GM06990 (cell line): Measurements from ENCODE around the gene KLK14.

ENCODE experiments used
- DNase-seq: peaks from one replicate; pipeline ENCODE4 v3.0.0-alpha.2; 2011; ENCODE audit not compliant: insufficient read length; ENCODE audit errors: extremely low read depth
- H3K27me3 ChIP-seq: replicated peaks from 2 replicates; pipeline ENCODE4 v1.6.0; 2011; ENCODE audit warnings: low read length; ENCODE audit not compliant: control insufficient read depth, insufficient read depth
- H3K36me3 ChIP-seq: 2 replicates; pipeline ENCODE4 v1.5.1; 2011; ENCODE audit warnings: low read length; ENCODE audit not compliant: control insufficient read depth, insufficient read depth
- H3K4me3 ChIP-seq: replicated peaks from 2 replicates; pipeline ENCODE4 v1.5.1; 2011; ENCODE audit warnings: low read depth, mild to moderate bottlenecking, control low read depth, low read length
- TF ChIP-seq, protein P1 (sequence below): IDR thresholded peaks from 2 replicates; pipeline ENCODE4 v1.5.1; 2011; ENCODE audit warnings: low read length, control low read depth, mild to moderate bottlenecking, inconsistent platforms; ENCODE audit not compliant: insufficient read depth, poor library complexity, severe bottlenecking

Gene KLK14, protein sequence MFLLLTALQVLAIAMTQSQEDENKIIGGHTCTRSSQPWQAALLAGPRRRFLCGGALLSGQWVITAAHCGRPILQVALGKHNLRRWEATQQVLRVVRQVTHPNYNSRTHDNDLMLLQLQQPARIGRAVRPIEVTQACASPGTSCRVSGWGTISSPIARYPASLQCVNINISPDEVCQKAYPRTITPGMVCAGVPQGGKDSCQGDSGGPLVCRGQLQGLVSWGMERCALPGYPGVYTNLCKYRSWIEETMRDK

DNA sequence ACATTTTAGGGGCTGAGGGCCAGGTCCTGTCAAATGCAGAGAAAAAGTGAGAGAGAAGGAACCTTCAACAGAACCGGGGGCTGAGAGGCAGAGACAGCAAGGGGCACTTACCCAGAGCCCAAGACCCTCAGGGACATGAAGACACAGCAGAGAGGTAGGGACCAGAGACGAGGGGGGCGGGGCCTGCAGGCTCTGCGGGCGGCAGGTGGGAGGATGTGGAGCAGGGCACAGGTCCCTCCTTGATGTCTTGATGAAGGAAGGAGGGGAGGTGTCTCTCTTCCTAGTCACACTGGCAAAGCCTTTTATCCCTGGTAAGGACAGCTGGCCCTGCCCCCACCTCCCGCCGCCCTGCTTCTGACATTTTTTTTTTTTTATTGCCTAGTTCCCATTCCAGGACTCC is at the start of gene KLK14:
Gene KLK14 (minus strand): TSS at position 277 of the 400 bp plus-strand sequence. CDS start 273 bp downstream, at position 4.
- TF ChIP-seq, protein P1, sequence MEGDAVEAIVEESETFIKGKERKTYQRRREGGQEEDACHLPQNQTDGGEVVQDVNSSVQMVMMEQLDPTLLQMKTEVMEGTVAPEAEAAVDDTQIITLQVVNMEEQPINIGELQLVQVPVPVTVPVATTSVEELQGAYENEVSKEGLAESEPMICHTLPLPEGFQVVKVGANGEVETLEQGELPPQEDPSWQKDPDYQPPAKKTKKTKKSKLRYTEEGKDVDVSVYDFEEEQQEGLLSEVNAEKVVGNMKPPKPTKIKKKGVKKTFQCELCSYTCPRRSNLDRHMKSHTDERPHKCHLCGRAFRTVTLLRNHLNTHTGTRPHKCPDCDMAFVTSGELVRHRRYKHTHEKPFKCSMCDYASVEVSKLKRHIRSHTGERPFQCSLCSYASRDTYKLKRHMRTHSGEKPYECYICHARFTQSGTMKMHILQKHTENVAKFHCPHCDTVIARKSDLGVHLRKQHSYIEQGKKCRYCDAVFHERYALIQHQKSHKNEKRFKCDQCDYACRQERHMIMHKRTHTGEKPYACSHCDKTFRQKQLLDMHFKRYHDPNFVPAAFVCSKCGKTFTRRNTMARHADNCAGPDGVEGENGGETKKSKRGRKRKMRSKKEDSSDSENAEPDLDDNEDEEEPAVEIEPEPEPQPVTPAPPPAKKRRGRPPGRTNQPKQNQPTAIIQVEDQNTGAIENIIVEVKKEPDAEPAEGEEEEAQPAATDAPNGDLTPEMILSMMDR: no peak

DNA sequence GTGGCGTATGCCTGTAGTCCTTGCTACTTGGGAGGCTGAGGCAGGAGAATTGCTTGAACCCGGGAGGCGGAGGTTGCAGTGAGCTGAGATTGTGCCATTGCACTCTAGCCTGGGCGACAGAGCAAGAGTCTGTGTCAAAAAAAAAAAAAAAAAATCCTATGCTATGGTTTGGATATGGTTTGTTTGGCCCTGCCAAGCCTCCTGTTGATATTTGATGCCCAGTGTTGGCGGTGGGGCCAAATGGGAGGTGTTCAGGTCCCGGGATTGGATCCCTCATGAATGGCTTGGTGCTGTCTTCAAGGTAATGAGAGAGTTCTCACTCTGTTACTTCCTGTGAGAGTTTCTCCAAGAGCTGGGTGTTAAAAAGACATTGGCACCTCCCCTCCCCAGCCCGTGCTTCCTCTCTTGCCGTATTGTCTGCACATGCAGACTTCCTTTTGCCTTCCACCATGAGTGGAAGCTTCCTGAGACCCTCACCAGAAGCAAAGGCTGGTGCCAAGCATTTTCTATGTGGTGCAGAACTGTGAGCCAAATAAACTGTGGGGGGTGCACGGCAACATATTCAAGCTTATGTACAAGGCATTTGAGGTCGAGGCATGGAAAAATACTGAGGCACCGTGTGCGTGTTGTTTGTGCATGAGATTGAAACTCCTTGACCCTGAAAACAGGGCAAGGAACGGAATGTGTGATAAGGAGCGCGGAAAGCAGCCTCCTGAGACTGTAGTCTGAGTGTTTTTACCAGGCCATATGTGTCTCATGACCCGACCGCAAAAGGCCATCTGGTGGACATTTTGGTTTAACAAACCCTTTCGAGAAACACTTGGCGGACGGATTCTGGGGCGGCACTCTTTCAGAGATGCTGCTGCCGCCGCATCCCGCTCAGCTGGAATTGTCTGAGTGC is 49.3 kb upstream of the KLK14 start:
- H3K36me3 ChIP-seq: no peaks in the 10 kb centered on the region
- no peak overlapping the region for H3K4me3 ChIP-seq
- H3K27me3 ChIP-seq: peaks cover 4% of the 10 kb centered on the region; the same call in 1 of the 2 replicates
- TF ChIP-seq, protein P1: no peak
- no peak for DNase-seq

More for the DNA sequence above, at the start of gene KLK14:
- DNase-seq: no peak
- Histone ChIP-seq H3K27me3 (no peaks in the 10 kb centered on the region; the same call in 1 of the 2 replicates), H3K4me3 (no peak within 1 kb of the TSS), H3K36me3 (no peaks in the 10 kb centered on the region)

DNA sequence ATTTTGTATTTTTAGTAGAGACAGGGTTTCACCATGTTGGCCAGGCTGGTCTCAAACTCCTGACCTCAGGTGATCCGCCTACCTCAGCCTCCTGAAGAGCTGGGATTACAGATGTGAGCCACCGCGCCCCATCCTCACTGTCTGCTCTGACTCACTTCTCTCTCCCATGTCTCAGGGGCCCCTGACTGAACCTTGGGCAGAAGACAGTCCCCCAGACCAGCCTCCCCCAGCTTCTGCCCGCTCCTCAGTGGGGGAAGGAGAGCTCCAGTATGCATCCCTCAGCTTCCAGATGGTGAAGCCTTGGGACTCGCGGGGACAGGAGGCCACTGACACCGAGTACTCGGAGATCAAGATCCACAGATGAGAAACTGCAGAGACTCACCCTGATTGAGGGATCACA is 47.0 kb upstream of the KLK14 start:
- TF ChIP-seq, protein P1: no peak
- no peaks in the 10 kb centered on the region for H3K36me3 ChIP-seq
- H3K4me3 ChIP-seq: no peak overlapping the region
- DNase-seq: no peak
- peaks cover 4% of the 10 kb centered on the region; the same call in 1 of the 2 replicates for H3K27me3 ChIP-seq

DNA sequence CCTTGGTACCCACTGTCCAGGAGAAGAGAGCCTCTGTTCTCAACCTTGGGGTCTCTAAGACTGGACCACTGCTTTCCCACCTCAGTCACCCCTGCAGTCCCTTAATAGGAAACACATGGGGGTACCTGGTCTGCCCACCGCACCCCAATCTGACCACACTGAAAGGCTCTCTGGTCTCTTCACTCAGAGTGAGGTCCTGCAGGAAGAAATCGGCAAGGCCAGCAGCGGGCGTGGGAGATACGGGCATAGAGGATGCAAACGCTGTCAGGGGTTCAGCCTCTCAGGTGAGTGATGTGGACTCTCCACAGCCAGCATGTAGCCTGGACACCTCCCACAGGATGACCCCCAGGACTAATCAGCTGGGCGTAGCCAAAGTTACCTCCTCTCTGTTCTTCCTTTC is 45.5 kb upstream of the KLK14 start:
- no peak for DNase-seq
- Histone ChIP-seq H3K27me3 (peaks cover 4% of the 10 kb centered on the region; the same call in 1 of the 2 replicates), H3K36me3 (no peaks in the 10 kb centered on the region), H3K4me3 (no peak overlapping the region)
- TF ChIP-seq, protein P1: no peak

DNA sequence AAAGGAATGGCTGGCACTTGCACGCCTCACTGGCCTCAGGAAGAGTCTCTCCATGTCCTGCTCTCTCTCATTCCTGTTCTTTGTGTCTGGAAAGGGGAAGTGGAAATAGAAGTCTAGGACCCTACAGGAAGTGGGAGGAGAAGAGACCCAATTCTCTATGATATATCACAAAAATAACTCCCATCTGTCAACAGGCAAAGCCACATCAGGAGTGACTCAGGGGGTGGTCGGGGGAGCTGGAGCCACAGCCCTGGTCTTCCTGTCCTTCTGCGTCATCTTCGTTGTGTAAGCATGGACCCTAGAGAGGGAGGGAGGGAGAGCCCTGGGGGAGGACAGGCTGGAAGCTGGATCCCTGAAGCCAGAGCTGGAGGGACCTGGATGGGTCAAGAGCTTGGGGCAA is 45.1 kb upstream of the KLK14 start:
- peaks cover 4% of the 10 kb centered on the region; the same call in 1 of the 2 replicates for H3K27me3 ChIP-seq
- no peak for DNase-seq

More for the DNA sequence above, 45.1 kb upstream of the KLK14 start:
- Histone ChIP-seq H3K4me3 (no peak overlapping the region), H3K36me3 (no peaks in the 10 kb centered on the region)
- TF ChIP-seq, protein P1: no peak
